DOHH2 (cell line): ENCODE data around the gene KAT6B.

Source experiments
- EZH2phosphoT487 ChIP-seq: fragments of 200-600 bp; sonication (generic); IDR thresholded peaks from 2 replicates; pipeline ENCODE4 v1.6.1; 2017; ENCODE audit warnings: borderline replicate concordance, mild to moderate bottlenecking, antibody characterized with exemption, low read length, moderate library complexity, mixed read lengths
- TF ChIP-seq, protein P1 (sequence below): fragments of 200-600 bp; sonication (generic); IDR thresholded peaks from one replicate; pipeline ENCODE4 v1.5.1; 2014; ENCODE audit warnings: antibody characterized with exemption, mild to moderate bottlenecking, low read depth, low read length; ENCODE audit not compliant: poor library complexity, severe bottlenecking

DNA sequence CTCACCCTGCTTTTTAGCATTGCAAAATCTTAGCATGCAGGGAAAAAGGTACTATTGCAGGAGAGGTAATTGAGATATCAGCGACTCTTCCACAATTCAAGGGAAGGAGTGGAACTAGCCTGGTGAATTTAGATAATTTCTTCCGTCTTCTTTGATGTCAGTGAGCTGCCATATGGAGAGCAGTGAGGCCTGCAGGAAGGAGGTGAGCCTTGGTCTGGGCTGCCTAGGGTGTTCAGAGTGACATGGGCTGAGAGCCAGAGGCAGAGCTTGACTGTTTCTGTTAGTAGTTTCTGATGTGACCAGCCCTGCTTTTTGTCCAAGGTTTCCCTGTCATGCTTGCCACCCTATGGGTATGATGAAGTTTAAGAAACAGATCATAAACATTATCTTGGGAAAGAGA lies 28.6 kb downstream of the KAT6B start:
- TF ChIP-seq EZH2phosphoT487 = no peak
- TF ChIP-seq, protein P1, sequence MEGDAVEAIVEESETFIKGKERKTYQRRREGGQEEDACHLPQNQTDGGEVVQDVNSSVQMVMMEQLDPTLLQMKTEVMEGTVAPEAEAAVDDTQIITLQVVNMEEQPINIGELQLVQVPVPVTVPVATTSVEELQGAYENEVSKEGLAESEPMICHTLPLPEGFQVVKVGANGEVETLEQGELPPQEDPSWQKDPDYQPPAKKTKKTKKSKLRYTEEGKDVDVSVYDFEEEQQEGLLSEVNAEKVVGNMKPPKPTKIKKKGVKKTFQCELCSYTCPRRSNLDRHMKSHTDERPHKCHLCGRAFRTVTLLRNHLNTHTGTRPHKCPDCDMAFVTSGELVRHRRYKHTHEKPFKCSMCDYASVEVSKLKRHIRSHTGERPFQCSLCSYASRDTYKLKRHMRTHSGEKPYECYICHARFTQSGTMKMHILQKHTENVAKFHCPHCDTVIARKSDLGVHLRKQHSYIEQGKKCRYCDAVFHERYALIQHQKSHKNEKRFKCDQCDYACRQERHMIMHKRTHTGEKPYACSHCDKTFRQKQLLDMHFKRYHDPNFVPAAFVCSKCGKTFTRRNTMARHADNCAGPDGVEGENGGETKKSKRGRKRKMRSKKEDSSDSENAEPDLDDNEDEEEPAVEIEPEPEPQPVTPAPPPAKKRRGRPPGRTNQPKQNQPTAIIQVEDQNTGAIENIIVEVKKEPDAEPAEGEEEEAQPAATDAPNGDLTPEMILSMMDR = no peak
